GM18867 (cell line): ENCODE results near the gene CPNE8.

Experiments used
- ATAC-seq: cut with Tn5 transposase; IDR thresholded peaks from one replicate; pipeline ENCODE4 v1.9.1; 2021; ENCODE audit warnings: mild to moderate bottlenecking, moderate library complexity; ENCODE audit not compliant: unreplicated experiment

CPNE8 gene

DNA sequence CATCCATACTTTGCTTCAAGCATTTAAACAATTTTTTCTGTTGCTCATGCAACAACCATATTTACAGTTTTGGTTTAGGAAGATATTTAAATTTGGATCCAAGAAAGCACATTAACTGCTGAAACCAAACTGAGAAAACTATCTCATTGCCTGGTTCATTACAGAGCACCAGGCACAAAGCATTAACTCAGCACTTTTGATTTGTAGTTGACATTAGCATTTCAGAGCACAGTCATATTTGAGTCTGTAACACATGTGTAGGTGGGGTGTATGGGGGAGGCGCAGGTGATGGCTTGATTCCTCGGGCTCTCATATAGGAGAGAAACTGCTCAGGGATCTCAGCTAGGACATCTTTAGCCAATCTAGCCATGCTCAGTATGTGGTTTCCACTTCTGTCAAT lies 251.7 kb downstream of the CPNE8 start:
- no peak for ATAC-seq

DNA sequence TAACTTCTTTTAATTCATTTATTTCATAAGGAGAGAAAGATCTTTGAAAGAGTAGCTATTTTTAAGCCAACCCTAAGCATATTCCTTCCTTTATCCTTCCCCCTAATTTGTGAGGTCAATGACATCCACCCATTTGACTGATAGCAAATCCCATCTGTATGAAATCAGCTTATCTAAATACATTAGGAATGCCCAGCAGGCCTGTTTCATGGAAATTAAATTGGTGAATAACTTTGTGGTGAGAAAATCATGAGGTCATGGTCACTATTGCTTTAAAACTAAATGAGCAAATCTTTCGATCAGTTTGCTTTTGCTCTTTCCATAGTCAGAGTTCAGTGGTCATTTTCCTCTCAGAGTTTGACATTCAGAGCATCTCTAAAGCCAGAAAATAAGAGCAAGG lies 256.6 kb downstream of the CPNE8 start:
- ATAC-seq, result no peak

DNA sequence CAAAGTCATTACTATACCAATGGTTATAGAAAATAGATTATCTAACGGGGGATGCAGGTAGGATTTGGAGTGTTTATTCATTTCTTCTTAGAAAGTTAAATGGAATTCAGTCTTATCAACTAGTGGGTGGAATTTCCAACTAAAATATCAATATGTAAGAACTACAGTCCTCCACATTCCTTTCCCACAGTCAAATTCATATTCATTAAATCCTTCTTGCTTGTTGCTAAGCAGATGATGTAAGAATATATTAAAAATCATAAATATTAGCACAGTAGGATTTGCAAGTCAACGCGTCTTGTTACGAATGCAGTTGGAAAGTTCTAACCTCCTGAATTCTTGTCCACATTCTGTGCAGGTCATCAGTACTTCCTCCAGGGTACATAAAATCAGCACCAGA lies 259.2 kb downstream of the CPNE8 start:
- no peak for ATAC-seq

DNA sequence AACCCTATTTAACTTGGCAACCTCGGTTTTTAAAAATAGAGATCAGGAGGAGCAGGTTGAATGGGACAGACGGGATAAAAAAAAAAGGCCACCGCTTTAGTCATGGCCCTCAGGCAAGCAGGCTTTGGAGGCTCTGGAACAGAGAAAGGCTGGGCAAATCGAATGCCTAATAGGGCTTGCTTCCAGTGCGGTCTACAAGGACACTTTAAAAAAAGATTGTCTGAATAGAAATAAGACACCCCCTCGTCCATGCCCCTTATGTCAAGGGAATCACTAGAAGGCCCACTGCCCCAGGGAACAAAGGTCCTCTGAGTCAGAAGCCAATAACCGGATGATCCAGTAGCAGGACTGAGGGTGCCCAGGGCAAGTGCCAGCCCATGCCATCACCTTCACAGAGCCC lies 265.8 kb downstream of the CPNE8 start:
- ATAC-seq, result no peak

DNA sequence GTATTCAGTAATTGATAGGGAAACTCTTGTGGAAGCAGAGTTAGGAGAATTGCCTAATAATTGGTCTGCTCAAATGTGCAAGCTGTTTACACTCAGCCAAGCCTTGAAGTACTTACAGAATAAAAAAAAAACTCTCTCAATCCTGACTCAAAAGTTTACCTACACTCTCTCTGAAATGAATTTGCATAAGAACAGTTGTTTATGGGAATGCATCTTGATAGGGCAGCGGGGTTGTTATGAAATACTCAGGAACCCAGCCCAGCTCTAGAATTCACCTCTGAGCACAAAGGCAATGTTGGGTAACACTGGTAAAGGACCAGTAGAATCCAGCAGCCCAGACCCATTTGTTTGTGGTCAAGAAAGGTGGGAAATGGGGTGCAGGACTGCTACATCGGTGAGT lies 267.0 kb downstream of the CPNE8 start:
- ATAC-seq, result no peak

DNA sequence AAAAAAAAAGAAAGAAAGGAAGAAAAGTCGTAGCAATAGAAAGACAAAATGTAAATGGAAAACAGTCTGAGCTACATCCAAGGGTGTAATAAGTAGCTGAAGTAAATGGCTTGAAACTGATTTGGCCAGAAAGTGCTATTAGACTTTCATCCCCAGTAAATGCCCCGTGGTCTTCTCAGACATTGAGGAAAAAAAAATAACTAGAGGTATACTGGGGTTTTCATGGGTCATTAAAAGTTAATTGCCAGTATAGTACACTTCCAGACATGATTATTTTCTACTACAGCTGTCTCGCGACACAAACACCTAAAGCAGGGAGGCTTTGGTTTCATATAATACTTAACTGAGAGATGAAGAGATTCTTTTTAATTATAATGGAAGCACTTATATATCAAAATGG lies 271.9 kb downstream of the CPNE8 start:
- no peak for ATAC-seq

DNA sequence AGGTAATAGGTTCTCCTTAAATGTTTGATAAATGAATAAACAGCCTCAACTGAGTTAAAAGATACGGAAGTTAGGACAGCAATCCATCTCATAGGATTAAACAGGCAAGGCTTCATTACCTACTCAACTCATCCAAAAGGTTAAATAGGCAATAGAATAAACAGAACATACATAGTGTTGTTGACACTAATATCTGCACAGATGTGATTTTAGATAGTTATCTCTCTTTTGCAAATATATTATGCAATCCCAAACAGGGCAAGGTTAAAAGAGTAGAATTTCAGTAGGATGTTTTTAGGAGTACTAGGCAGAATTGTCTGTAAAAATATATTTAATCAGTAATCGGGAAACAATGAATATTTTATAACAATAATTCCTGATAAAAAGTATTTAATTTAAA lies 276.3 kb downstream of the CPNE8 start:
- ATAC-seq, result no peak

DNA sequence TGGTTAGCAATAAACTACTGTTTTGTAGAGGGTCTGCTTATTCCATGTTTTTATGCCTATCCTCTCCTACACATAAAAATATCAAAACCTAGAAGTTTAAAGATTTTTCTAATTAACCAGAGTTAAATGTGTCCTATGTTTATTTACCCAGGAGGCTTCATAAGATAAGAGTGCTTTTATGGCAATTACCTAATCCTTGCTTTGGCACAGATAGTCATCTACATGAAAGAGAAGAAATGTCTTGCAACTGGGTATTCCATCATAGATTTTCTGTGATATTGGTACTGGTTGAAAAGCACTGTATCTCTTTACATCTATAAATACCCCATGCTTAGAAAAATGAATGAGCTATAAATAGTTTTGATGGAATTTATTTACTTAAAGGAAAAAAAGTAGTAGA lies 277.1 kb downstream of the CPNE8 start:
- ATAC-seq, result no peak

DNA sequence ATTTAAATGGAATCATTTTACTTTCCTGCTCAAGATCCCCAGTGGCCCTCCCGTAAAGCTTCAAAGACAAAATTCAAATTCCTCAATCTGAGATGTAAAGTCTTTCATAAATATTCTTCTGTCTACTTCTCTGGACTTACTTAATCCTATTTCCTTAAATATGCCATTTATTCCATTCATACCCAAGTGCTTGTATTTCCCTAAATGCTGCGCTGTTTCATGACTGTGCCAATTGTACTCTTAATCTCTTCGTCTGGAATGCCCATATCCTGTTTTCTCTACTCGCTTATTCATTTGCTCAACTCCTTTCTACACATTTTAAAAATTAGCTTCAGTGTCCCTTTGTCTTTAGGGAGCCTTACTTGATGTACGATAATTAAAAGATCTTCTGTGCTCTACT lies 280.1 kb downstream of the CPNE8 start:
- no peak for ATAC-seq

DNA sequence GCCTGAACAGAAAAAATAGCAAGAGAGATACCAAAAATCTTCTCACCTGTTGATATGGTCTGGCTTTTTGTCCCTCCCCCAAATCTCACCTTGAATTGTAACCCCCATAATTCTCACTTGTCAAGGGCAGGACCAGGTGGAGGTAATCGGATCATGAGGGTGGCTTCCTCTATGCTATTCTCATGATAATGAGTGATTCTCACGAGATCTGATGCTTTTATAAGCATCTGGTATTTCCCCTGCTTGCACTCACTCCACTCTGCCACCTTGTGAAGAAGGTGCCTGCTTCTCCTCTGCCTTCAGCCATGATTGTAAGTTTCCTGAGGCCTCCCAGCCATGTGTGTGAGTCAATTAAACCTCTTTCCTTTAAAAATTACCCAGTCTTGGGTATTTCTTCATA lies 291.2 kb downstream of the CPNE8 start:
- ATAC-seq, result no peak

DNA sequence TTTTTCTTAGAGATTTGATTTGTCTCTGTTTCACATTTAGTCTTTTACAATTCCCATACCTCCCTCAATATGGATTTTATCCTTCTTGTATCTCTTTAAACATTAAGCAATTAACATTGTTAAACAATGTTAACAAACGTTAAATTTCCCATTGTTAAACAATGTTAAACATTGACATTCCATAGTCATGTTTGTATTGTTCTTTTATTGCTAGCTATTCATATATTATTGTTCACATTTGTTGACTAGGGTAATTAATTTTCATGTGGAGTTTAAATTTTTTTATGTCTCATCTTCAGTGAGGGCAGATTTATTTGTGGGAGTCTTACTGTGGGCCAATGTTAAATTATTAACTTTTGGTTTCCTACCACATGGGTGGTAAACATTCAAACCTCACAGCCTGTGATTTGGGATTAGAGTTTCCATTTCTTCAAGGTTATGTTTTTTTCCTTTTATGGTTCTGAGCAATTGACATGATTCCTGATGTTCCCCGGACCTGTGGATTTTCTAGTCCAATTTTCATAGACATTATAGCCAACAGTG lies 294.5 kb downstream of the CPNE8 start:
- no peak for ATAC-seq

DNA sequence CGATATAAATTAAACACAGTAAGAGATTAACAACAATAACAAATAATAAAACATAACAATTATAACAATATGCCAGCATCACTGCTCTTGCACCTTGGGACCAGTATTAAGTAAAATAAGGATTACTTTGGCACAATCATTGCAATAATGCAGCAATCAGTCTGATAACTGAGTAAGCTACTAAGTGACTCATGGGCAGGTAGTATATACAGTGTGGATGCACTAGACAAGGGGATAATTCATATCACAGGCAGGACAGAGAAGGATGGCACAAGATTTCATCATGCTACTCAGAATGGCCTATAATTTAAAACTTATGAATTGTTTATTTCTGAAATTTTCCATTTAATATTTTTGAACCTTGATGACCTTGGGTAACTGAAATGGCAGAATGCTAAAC lies 298.1 kb downstream of the CPNE8 start:
- ATAC-seq, result no peak
